Stimulated activated CD8-positive, alpha-beta memory T cell treated with anti-CD3 and anti-CD28 coated beads, Interleukin-12 subunit alpha, Interleukin-12 subunit beta, amount 100 ng/mL, for 4 hours (primary cell): ENCODE measurements around the gene LYRM7.
"Not testable (repeated sequence)": the region's sequence is repeated elsewhere in the genome, so short reads cannot be mapped to it uniquely, and the experiment has no call there.

Experiments
- DNase-seq: peaks from one replicate; pipeline ENCODE4 v3.0.0-alpha.2; 2020; ENCODE audit warnings: low read depth

LYRM7 gene

GRCh38 chr5:131221008-131221703 is 50.4 kb downstream of the LYRM7 start:
- DNase-seq: no peak

GRCh38 chr5:131221888-131222287 is 51.1 kb downstream of the LYRM7 start:
- DNase-seq: no peak

- no peak for DNase-seq
Measured at GRCh38 chr5:131222731-131223130, 52.0 kb downstream of the LYRM7 start.

GRCh38 chr5:131223751-131224386 is 53.1 kb downstream of the LYRM7 start:
- DNase-seq: no peak

GRCh38 chr5:131224387-131225201 is 53.9 kb downstream of the LYRM7 start:
- DNase-seq: no peak

- no peak for DNase-seq
Measured at GRCh38 chr5:131225282-131225974, 54.7 kb downstream of the LYRM7 start.

GRCh38 chr5:131226899-131227298 is 56.2 kb downstream of the LYRM7 start:
- no peak for DNase-seq

- DNase-seq: no peak
Measured at GRCh38 chr5:131228646-131229045, 57.9 kb downstream of the LYRM7 start.

- DNase-seq: no peak
Measured at GRCh38 chr5:131229623-131230022, 58.9 kb downstream of the LYRM7 start.

GRCh38 chr5:131230406-131230805 is 59.7 kb downstream of the LYRM7 start:
- no peak for DNase-seq

GRCh38 chr5:131239686-131240085 is 68.9 kb downstream of the LYRM7 start:
- no peak for DNase-seq

- DNase-seq: no peak
Measured at GRCh38 chr5:131242728-131243255, 72.0 kb downstream of the LYRM7 start.

- DNase-seq: no peak
Measured at GRCh38 chr5:131245312-131245711, 74.6 kb downstream of the LYRM7 start.

- DNase-seq: no peak
Measured at GRCh38 chr5:131245948-131246347, 75.2 kb downstream of the LYRM7 start.

- DNase-seq: no peak
Measured at GRCh38 chr5:131246504-131246903, 75.8 kb downstream of the LYRM7 start.

- no peak for DNase-seq
Measured at GRCh38 chr5:131250751-131251475, 80.2 kb downstream of the LYRM7 start.

- peak; percentile 59 for DNase-seq
Measured at GRCh38 chr5:131252824-131253171, 82.1 kb downstream of the LYRM7 start.

- DNase-seq: not testable (repeated sequence)
Measured at GRCh38 chr5:131254025-131254424, 83.3 kb downstream of the LYRM7 start.

- no peak for DNase-seq
Measured at GRCh38 chr5:131254741-131255140, 84.0 kb downstream of the LYRM7 start.
